Loucy (cell line): ENCODE results near the gene TMEM176A.

ENCODE experiments used
- H2AFZ ChIP-seq: fragments of 200-600 bp; sonication (generic); 2 replicates; pipeline ENCODE4 v1.6.0; 2016; ENCODE audit warnings: antibody characterized with exemption, mild to moderate bottlenecking, low read length, moderate library complexity
- H3F3A ChIP-seq: fragments of 200-600 bp; 2 replicates; pipeline ENCODE4 v1.6.0; 2016; ENCODE audit warnings: antibody characterized with exemption, low read depth, mild to moderate bottlenecking
- H3K27me3 ChIP-seq: fragments of 200-600 bp; sonication (generic); 2 replicates; pipeline ENCODE4 v1.6.1; 2014; ENCODE audit warnings: low read length, mild to moderate bottlenecking; ENCODE audit not compliant: insufficient read depth, poor library complexity, severe bottlenecking
- H3K36me3 ChIP-seq: fragments of 200-600 bp; sonication (generic); 2 replicates; pipeline ENCODE4 v1.6.1; 2016; ENCODE audit warnings: low read length; ENCODE audit not compliant: insufficient read depth
- H3K4me1 ChIP-seq: fragments of 200-600 bp; sonication (generic); 2 replicates; pipeline ENCODE4 v1.5.1; 2014; ENCODE audit warnings: low read length, mild to moderate bottlenecking; ENCODE audit not compliant: insufficient read depth, poor library complexity, severe bottlenecking
- H3K4me2 ChIP-seq: fragments of 200-600 bp; sonication (generic); 2 replicates; pipeline ENCODE4 v1.6.0; 2014; ENCODE audit warnings: antibody characterized with exemption, low read length, low read depth, mild to moderate bottlenecking; ENCODE audit not compliant: poor library complexity, severe bottlenecking
- H3K4me3 ChIP-seq: fragments of 200-600 bp; sonication (generic); 2 replicates; pipeline ENCODE4 v1.5.1; 2014; ENCODE audit warnings: low read length, mild to moderate bottlenecking, mixed read lengths; ENCODE audit not compliant: poor library complexity, severe bottlenecking
- H3K79me2 ChIP-seq: fragments of 200-600 bp; sonication (generic); 2 replicates; pipeline ENCODE4 v1.6.1; 2014; ENCODE audit warnings: low read length; ENCODE audit not compliant: insufficient read depth
- H3K9ac ChIP-seq: fragments of 200-600 bp; sonication (generic); 2 replicates; pipeline ENCODE4 v1.6.0; 2014; ENCODE audit warnings: mild to moderate bottlenecking, low read depth, low read length, moderate library complexity; ENCODE audit not compliant: poor library complexity, severe bottlenecking
- H3K9me2 ChIP-seq: fragments of 200-600 bp; sonication (generic); replicated peaks from 2 replicates; pipeline ENCODE4 v1.6.1; 2016; ENCODE audit warnings: low read depth, low read length, mixed read lengths
- H3K9me3 ChIP-seq: fragments of 200-600 bp; sonication (generic); 2 replicates; pipeline ENCODE4 v1.6.1; 2014; ENCODE audit warnings: mild to moderate bottlenecking, antibody characterized with exemption, low read length, low read depth; ENCODE audit not compliant: insufficient read depth
- H4K20me1 ChIP-seq: fragments of 200-600 bp; sonication (generic); 2 replicates; pipeline ENCODE4 v1.6.0; 2014; ENCODE audit warnings: antibody characterized with exemption, low read length, mild to moderate bottlenecking; ENCODE audit not compliant: insufficient read depth, poor library complexity, severe bottlenecking
- EZH2phosphoT487 ChIP-seq: fragments of 200-600 bp; IDR thresholded peaks from 2 replicates; pipeline ENCODE4 v1.6.1; 2018; ENCODE audit warnings: antibody characterized with exemption, mild to moderate bottlenecking, moderate library complexity, borderline replicate concordance
- TF ChIP-seq, protein P1 (sequence below): fragments of 200-600 bp; sonication (generic); conservative IDR thresholded peaks from 2 replicates; pipeline ENCODE4 v1.5.1; 2014; ENCODE audit warnings: mild to moderate bottlenecking, antibody characterized with exemption, low read length

Gene TMEM176A

DNA sequence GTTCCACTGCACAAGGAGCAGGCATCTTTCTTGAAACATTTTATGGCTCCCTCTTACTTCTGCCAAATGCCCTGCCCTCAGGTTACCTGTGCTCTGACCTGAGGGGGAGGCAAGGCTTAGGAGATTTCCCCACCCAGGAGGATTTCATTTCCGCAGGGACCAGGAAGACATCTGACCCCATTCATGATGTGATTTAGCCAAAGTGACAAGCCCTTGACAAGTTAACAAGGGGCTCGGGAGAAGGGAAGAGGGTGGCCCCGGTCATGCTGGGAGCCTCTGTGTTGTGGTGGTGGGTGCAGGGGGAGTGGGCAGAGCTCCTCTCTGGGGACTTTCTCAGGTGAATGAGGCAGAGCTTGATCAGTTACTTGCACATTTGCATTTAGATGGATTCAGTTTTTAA lies 44.4 kb upstream of the TMEM176A start:
- H3K4me3 ChIP-seq: peak overlapping the region; percentile 61
- peaks cover 9% of the 10 kb centered on the region; the same call in 1 of the 2 replicates for H3F3A ChIP-seq
- no peaks in the 10 kb centered on the region for H3K79me2 ChIP-seq
- H3K36me3 ChIP-seq: no peaks in the 10 kb centered on the region
- H3K9me3 ChIP-seq: no peaks in the 10 kb centered on the region
- no peaks in the 10 kb centered on the region for H3K9me2 ChIP-seq
- H3K9ac ChIP-seq: peak overlapping the region; percentile 55
- no peak for TF ChIP-seq EZH2phosphoT487
- TF ChIP-seq, protein P1, sequence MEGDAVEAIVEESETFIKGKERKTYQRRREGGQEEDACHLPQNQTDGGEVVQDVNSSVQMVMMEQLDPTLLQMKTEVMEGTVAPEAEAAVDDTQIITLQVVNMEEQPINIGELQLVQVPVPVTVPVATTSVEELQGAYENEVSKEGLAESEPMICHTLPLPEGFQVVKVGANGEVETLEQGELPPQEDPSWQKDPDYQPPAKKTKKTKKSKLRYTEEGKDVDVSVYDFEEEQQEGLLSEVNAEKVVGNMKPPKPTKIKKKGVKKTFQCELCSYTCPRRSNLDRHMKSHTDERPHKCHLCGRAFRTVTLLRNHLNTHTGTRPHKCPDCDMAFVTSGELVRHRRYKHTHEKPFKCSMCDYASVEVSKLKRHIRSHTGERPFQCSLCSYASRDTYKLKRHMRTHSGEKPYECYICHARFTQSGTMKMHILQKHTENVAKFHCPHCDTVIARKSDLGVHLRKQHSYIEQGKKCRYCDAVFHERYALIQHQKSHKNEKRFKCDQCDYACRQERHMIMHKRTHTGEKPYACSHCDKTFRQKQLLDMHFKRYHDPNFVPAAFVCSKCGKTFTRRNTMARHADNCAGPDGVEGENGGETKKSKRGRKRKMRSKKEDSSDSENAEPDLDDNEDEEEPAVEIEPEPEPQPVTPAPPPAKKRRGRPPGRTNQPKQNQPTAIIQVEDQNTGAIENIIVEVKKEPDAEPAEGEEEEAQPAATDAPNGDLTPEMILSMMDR: no peak
- peaks cover 34% of the 10 kb centered on the region for H3K4me1 ChIP-seq
- no peaks in the 10 kb centered on the region for H3K27me3 ChIP-seq
- H4K20me1 ChIP-seq: no peaks in the 10 kb centered on the region
- H2AFZ ChIP-seq: no peak overlapping the region
- peak overlapping the region; percentile 80 for H3K4me2 ChIP-seq

DNA sequence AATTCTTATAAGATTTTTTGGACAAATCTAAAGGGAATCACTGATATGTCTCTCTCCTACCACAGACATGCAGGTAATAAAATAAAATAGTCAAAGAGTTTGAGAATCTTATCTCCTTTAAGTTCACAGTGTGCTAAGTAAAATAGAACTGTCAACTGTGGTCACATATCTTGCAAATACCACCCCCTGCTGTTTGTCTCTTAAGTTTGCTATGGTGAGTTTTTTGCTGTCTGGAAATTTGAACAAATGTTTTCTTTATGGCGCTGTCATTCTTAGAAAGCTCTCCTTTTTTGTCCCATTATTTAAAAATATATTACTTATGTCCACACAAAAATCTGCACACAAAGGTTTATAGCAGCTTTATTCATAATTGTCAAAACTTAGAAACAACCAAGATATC lies 43.7 kb upstream of the TMEM176A start:
- Histone ChIP-seq H3F3A (peaks cover 9% of the 10 kb centered on the region; the same call in 1 of the 2 replicates), H4K20me1 (no peaks in the 10 kb centered on the region), H3K9me3 (no peaks in the 10 kb centered on the region), H3K4me1 (peaks cover 34% of the 10 kb centered on the region), H3K27me3 (no peaks in the 10 kb centered on the region), H2AFZ (no peak overlapping the region), H3K9me2 (no peaks in the 10 kb centered on the region), H3K4me2 (peak overlapping the region; percentile 80), H3K9ac (peak overlapping the region; percentile 55), H3K79me2 (no peaks in the 10 kb centered on the region), H3K36me3 (no peaks in the 10 kb centered on the region), H3K4me3 (no peak overlapping the region)
- TF ChIP-seq, protein P1: peak; percentile 85
- no peak for TF ChIP-seq EZH2phosphoT487

DNA sequence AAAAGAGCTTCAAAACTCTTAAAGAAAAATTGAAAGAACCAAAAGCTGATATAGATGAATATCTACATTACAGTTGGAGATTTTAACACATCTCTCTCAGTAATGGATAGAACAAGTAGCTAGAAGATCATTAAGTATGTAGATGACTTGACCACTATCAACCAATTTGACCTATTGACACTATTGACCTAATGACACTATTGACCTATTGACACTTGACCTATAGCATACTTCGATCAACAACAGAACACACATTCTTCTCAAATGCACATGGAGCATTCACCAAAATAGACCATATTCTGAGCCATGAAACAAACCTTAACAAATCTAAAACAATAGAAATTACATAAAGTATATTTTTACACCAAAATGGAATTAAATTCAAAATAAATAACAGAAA lies 41.1 kb upstream of the TMEM176A start:
- no peaks in the 10 kb centered on the region for H3K79me2 ChIP-seq
- H3K4me2 ChIP-seq: no peak overlapping the region
- no peaks in the 10 kb centered on the region for H3K9me3 ChIP-seq
- no peak overlapping the region for H3K9ac ChIP-seq
- H3K27me3 ChIP-seq: no peaks in the 10 kb centered on the region
- TF ChIP-seq EZH2phosphoT487: no peak
- TF ChIP-seq, protein P1: no peak
- H3K36me3 ChIP-seq: no peaks in the 10 kb centered on the region
- no peak overlapping the region for H2AFZ ChIP-seq
- H3F3A ChIP-seq: peaks cover 7% of the 10 kb centered on the region; the same call in 1 of the 2 replicates
- H4K20me1 ChIP-seq: no peaks in the 10 kb centered on the region
- peaks cover 20% of the 10 kb centered on the region for H3K4me1 ChIP-seq
- no peaks in the 10 kb centered on the region for H3K9me2 ChIP-seq
- no peak overlapping the region for H3K4me3 ChIP-seq
